ENCODE results near the gene KIF9. TPM values are rescaled to one million over a fixed set of nuclear protein-coding genes. Genes with fewer than 3 reads are reported as not detected.

Gene KIF9
- total and polyA plus RNA-seq, 2 of the 8 experiments (the other 6 are each of a cell fraction or from before 2014, with no cell fraction given): 5.0 to 8.0 TPM

GRCh38 chr3:47295322-47295721, 12.7 kb upstream of the KIF9 start:
- TF ChIP-seq JUND (IDR thresholded peaks at IDR 0.05; ENCODE audit: low read length) (no peak), EGR1 (IDR thresholded peaks at IDR 0.05; ENCODE audit: borderline replicate concordance, low read depth, low read length) (no peak)
- WGBS, 2 experiments (ENCODE audit: extremely low coverage in 1 of 2, insufficient coverage in 1 of 2, insufficient read length in 1 of 2, insufficient replicate concordance in 2 of 2, low coverage in 1 of 2, low lambda C conversion rate in 2 of 2, missing lambda C conversion rate in 1 of 2): 75% methylated on average over 2 of the region's 2 CpGs; no CpG with 5 or more reads in 1 of the 2 experiments
- H3K27me3 ChIP-seq (replicated peaks in 1 of 4; ENCODE audit: control insufficient read depth in 3 of 4, extremely low read depth in 1 of 4, insufficient read depth in 3 of 4, low read length in 3 of 4): no peaks in the 10 kb centered on the region
- peaks cover 2% of the 10 kb centered on the region for H3K79me1 ChIP-seq (ENCODE audit: low read depth, low read length)
- H2BK15ac ChIP-seq (ENCODE audit: low read length): no peak overlapping the region
- FAIRE-seq: no peak
- H4K8ac ChIP-seq (ENCODE audit: extremely low read depth, insufficient read depth, low read length): no peak overlapping the region
- H3K79me2 ChIP-seq (ENCODE audit: control insufficient read depth in 1 of 2, insufficient read depth in 2 of 2, low read length in 2 of 2): peaks cover 0 to 81% of the 10 kb centered on the region in 2 experiments; a peak in 2 of 4 replicates
- H2BK5ac ChIP-seq (ENCODE audit: low read depth, low read length): no peak overlapping the region
- H2BK12ac ChIP-seq (ENCODE audit: low read depth, low read length): no peak overlapping the region
- no peak overlapping the region for H3K4ac ChIP-seq (replicated peaks; ENCODE audit: insufficient read length, low read depth, low read length)
- H4K20me1 ChIP-seq (replicated peaks in 1 of 2; ENCODE audit: control insufficient read depth in 1 of 2, insufficient read depth in 2 of 2, low read length in 2 of 2): peaks cover 10 to 14% of the 10 kb centered on the region in 2 experiments
- H3K4me1 ChIP-seq (replicated peaks in 1 of 4; ENCODE audit: control insufficient read depth in 3 of 4, insufficient read depth in 4 of 4, low read length in 3 of 4): no peaks in the 10 kb centered on the region; a peak in 1 of 7 replicates
- no peaks in the 10 kb centered on the region for H3K23me2 ChIP-seq (ENCODE audit: low read depth, low read length)
- H3K4me2 ChIP-seq (ENCODE audit: insufficient read depth in 1 of 2, low read depth in 2 of 2, low read length in 2 of 2): no peak overlapping the region
- H2AFZ ChIP-seq (ENCODE audit: low read length): no peak overlapping the region
- H3K14ac ChIP-seq (ENCODE audit: insufficient read length): no peak overlapping the region
- no peak overlapping the region for H3K56ac ChIP-seq (replicated peaks; ENCODE audit: insufficient read length, low read depth, low read length)
- no peak for DNase-seq (ENCODE audit: low read depth in 1 of 2, low spot score in 2 of 2)
- H3K18ac ChIP-seq (ENCODE audit: extremely low read depth, low read length): no peak overlapping the region
- H2BK20ac ChIP-seq (ENCODE audit: low read length): no peak overlapping the region
- H3K23ac ChIP-seq (ENCODE audit: insufficient read length): no peak overlapping the region
- H3K27ac ChIP-seq (ENCODE audit: low read depth, low read length): no peak overlapping the region
- H3K4me3 ChIP-seq (ENCODE audit: extremely low read depth in 1 of 4, insufficient read depth in 2 of 4, low read depth in 3 of 4, low read length in 4 of 4): no peak overlapping the region
- peaks cover 0 to 5% (median 0%) of the 10 kb centered on the region in 4 experiments; a peak in 2 of 8 replicates for H3K36me3 ChIP-seq (ENCODE audit: control insufficient read depth in 2 of 4, insufficient read depth in 4 of 4, low read length in 3 of 4)
- CTCF ChIA-PET (ENCODE audit: partially characterized antibody): interaction anchor here (0.9 to 1.0 kb wide), 3 partner anchors 14 to 76 kb away, joined by 3 read pairs; no protein-coding TSS in a partner anchor
- POLR2A ChIA-PET (ENCODE audit: partially characterized antibody): interaction anchor here (0.6 to 3.0 kb wide), 4 partner anchors 8 to 189 kb away, joined by 3 to 22 read pairs (median 3); partner anchors contain the start of genes KIF9 and KLHL18
- no peaks in the 10 kb centered on the region for H3K9me3 ChIP-seq (ENCODE audit: insufficient read depth in 2 of 2, low read depth in 1 of 2, low read length in 1 of 2)
- no peak overlapping the region; a peak in 1 of 7 replicates for H3K9ac ChIP-seq (replicated peaks in 1 of 4; ENCODE audit: extremely low read depth in 1 of 4, low read depth in 3 of 4, low read length in 3 of 4)
- H4K91ac ChIP-seq (replicated peaks; ENCODE audit: insufficient read length, low read length): no peak overlapping the region
- H2AK5ac ChIP-seq (ENCODE audit: low read depth, low read length): no peak overlapping the region
- no peak overlapping the region for H2BK120ac ChIP-seq (replicated peaks; ENCODE audit: low read depth, low read length)
- H4K5ac ChIP-seq (ENCODE audit: insufficient read length, low read depth, low read length): no peak overlapping the region
